ENCODE results near the gene HDAC4.

HDAC4 gene

GRCh38 chr2:239224199-239224570 is 176.6 kb downstream of the HDAC4 start:
- Histone ChIP-seq H3K36me3 (ENCODE audit: insufficient read depth, insufficient read length, low read length) (no peaks in the 10 kb centered on the region), H3K4me1 (ENCODE audit: insufficient read depth, insufficient read length) (peaks cover 17% of the 10 kb centered on the region), H3K9me3 (ENCODE audit: insufficient read depth, low read length) (no peaks in the 10 kb centered on the region), H3K4me3 (ENCODE audit: insufficient read length, low read depth) (no peak overlapping the region), H3K27me3 (ENCODE audit: insufficient read depth, insufficient read length) (no peaks in the 10 kb centered on the region), H3K9ac (ENCODE audit: insufficient read length, low read depth) (no peak overlapping the region)
- no peak for DNase-seq (ENCODE audit: low read depth, low spot score)
- TF ChIP-seq SUZ12 (IDR thresholded peaks at IDR 0.05; ENCODE audit: extremely low read depth, insufficient read depth, insufficient read length) (no peak), YY1 (IDR thresholded peaks at IDR 0.05; ENCODE audit: insufficient read depth, insufficient read length) (no peak), ZNF274 (IDR thresholded peaks at IDR 0.05; ENCODE audit: low read depth, low read length) (no peak)

GRCh38 chr2:239223310-239224198 is 177.3 kb downstream of the HDAC4 start:
- Histone ChIP-seq H3K4me3 (ENCODE audit: insufficient read length, low read depth) (no peak overlapping the region), H3K27me3 (ENCODE audit: insufficient read depth, insufficient read length) (no peaks in the 10 kb centered on the region), H3K4me1 (ENCODE audit: insufficient read depth, insufficient read length) (peaks cover 17% of the 10 kb centered on the region), H3K9ac (ENCODE audit: insufficient read length, low read depth) (no peak overlapping the region), H3K9me3 (ENCODE audit: insufficient read depth, low read length) (no peaks in the 10 kb centered on the region), H3K36me3 (ENCODE audit: insufficient read depth, insufficient read length, low read length) (no peaks in the 10 kb centered on the region)
- no peak for DNase-seq (ENCODE audit: low read depth, low spot score)
- TF ChIP-seq YY1 (IDR thresholded peaks at IDR 0.05; ENCODE audit: insufficient read depth, insufficient read length): no peak
- TF ChIP-seq ZNF274 (IDR thresholded peaks at IDR 0.05; ENCODE audit: low read depth, low read length): no peak
- no peak for TF ChIP-seq SUZ12 (IDR thresholded peaks at IDR 0.05; ENCODE audit: extremely low read depth, insufficient read depth, insufficient read length)

- Histone ChIP-seq H3K9ac (ENCODE audit: insufficient read length, low read depth) (no peak overlapping the region), H3K9me3 (ENCODE audit: insufficient read depth, low read length) (no peaks in the 10 kb centered on the region), H3K36me3 (ENCODE audit: insufficient read depth, insufficient read length, low read length) (no peaks in the 10 kb centered on the region), H3K4me3 (ENCODE audit: insufficient read length, low read depth) (no peak overlapping the region), H3K4me1 (ENCODE audit: insufficient read depth, insufficient read length) (peaks cover 14% of the 10 kb centered on the region), H3K27me3 (ENCODE audit: insufficient read depth, insufficient read length) (no peaks in the 10 kb centered on the region)
- DNase-seq (ENCODE audit: low read depth, low spot score): no peak
- no peak for TF ChIP-seq YY1 (IDR thresholded peaks at IDR 0.05; ENCODE audit: insufficient read depth, insufficient read length)
- no peak for TF ChIP-seq ZNF274 (IDR thresholded peaks at IDR 0.05; ENCODE audit: low read depth, low read length)
- TF ChIP-seq SUZ12 (IDR thresholded peaks at IDR 0.05; ENCODE audit: extremely low read depth, insufficient read depth, insufficient read length): no peak
Measured at GRCh38 chr2:239222706-239223309, 178.0 kb downstream of the HDAC4 start.

- Histone ChIP-seq H3K36me3 (ENCODE audit: insufficient read depth, insufficient read length, low read length) (no peaks in the 10 kb centered on the region), H3K4me3 (ENCODE audit: insufficient read length, low read depth) (no peak overlapping the region), H3K4me1 (ENCODE audit: insufficient read depth, insufficient read length) (peaks cover 11% of the 10 kb centered on the region), H3K9ac (ENCODE audit: insufficient read length, low read depth) (no peak overlapping the region), H3K9me3 (ENCODE audit: insufficient read depth, low read length) (no peaks in the 10 kb centered on the region), H3K27me3 (ENCODE audit: insufficient read depth, insufficient read length) (no peaks in the 10 kb centered on the region)
- TF ChIP-seq ZNF274 (IDR thresholded peaks at IDR 0.05; ENCODE audit: low read depth, low read length) (no peak), SUZ12 (IDR thresholded peaks at IDR 0.05; ENCODE audit: extremely low read depth, insufficient read depth, insufficient read length) (no peak), YY1 (IDR thresholded peaks at IDR 0.05; ENCODE audit: insufficient read depth, insufficient read length) (no peak)
- DNase-seq (ENCODE audit: low read depth, low spot score): no peak
Measured at GRCh38 chr2:239222312-239222660, 178.5 kb downstream of the HDAC4 start.

- H3K9ac ChIP-seq (ENCODE audit: insufficient read length, low read depth): no peak overlapping the region
- TF ChIP-seq YY1 (IDR thresholded peaks at IDR 0.05; ENCODE audit: insufficient read depth, insufficient read length) (no peak), ZNF274 (IDR thresholded peaks at IDR 0.05; ENCODE audit: low read depth, low read length) (no peak), SUZ12 (IDR thresholded peaks at IDR 0.05; ENCODE audit: extremely low read depth, insufficient read depth, insufficient read length) (no peak)
- H3K27me3 ChIP-seq (ENCODE audit: insufficient read depth, insufficient read length): no peaks in the 10 kb centered on the region
- DNase-seq (ENCODE audit: low read depth, low spot score): no peak
- peaks cover 7% of the 10 kb centered on the region for H3K4me1 ChIP-seq (ENCODE audit: insufficient read depth, insufficient read length)
- no peaks in the 10 kb centered on the region for H3K9me3 ChIP-seq (ENCODE audit: insufficient read depth, low read length)
- H3K36me3 ChIP-seq (ENCODE audit: insufficient read depth, insufficient read length, low read length): no peaks in the 10 kb centered on the region
- no peak overlapping the region for H3K4me3 ChIP-seq (ENCODE audit: insufficient read length, low read depth)
Measured at GRCh38 chr2:239220981-239221396, 179.8 kb downstream of the HDAC4 start.

- H3K36me3 ChIP-seq (ENCODE audit: insufficient read depth, insufficient read length, low read length): no peaks in the 10 kb centered on the region
- TF ChIP-seq ZNF274 (IDR thresholded peaks at IDR 0.05; ENCODE audit: low read depth, low read length) (no peak), YY1 (IDR thresholded peaks at IDR 0.05; ENCODE audit: insufficient read depth, insufficient read length) (no peak), SUZ12 (IDR thresholded peaks at IDR 0.05; ENCODE audit: extremely low read depth, insufficient read depth, insufficient read length) (no peak)
- H3K9ac ChIP-seq (ENCODE audit: insufficient read length, low read depth): no peak overlapping the region
- H3K9me3 ChIP-seq (ENCODE audit: insufficient read depth, low read length): no peaks in the 10 kb centered on the region
- peaks cover 7% of the 10 kb centered on the region for H3K4me1 ChIP-seq (ENCODE audit: insufficient read depth, insufficient read length)
- no peaks in the 10 kb centered on the region for H3K27me3 ChIP-seq (ENCODE audit: insufficient read depth, insufficient read length)
- H3K4me3 ChIP-seq (ENCODE audit: insufficient read length, low read depth): no peak overlapping the region
- no peak for DNase-seq (ENCODE audit: low read depth, low spot score)
Measured at GRCh38 chr2:239220341-239220740, 180.5 kb downstream of the HDAC4 start.

- Histone ChIP-seq H3K9ac (ENCODE audit: insufficient read length, low read depth) (no peak overlapping the region), H3K4me1 (ENCODE audit: insufficient read depth, insufficient read length) (peaks cover 12% of the 10 kb centered on the region), H3K4me3 (ENCODE audit: insufficient read length, low read depth) (no peak overlapping the region), H3K27me3 (ENCODE audit: insufficient read depth, insufficient read length) (no peaks in the 10 kb centered on the region), H3K36me3 (ENCODE audit: insufficient read depth, insufficient read length, low read length) (no peaks in the 10 kb centered on the region), H3K9me3 (ENCODE audit: insufficient read depth, low read length) (no peaks in the 10 kb centered on the region)
- no peak for DNase-seq (ENCODE audit: low read depth, low spot score)
- TF ChIP-seq ZNF274 (IDR thresholded peaks at IDR 0.05; ENCODE audit: low read depth, low read length) (no peak), YY1 (IDR thresholded peaks at IDR 0.05; ENCODE audit: insufficient read depth, insufficient read length) (no peak), SUZ12 (IDR thresholded peaks at IDR 0.05; ENCODE audit: extremely low read depth, insufficient read depth, insufficient read length) (no peak)
Measured at GRCh38 chr2:239216614-239217273, 184.1 kb downstream of the HDAC4 start.
